Hematopoietic multipotent progenitor cell treated with erythropoietin and hydrocortisone succinate and interleukin-3 and kit ligand, for 8 days (in vitro differentiated cells): ENCODE results near the gene NPFF.
"Not testable (repeated sequence)": the region's sequence is repeated elsewhere in the genome, so short reads cannot be mapped to it uniquely, and the experiment has no call there.

Experiments used
- DNase-seq: peaks from one replicate; pipeline ENCODE4 v3.0.0-alpha.2; 2015

Gene NPFF

GRCh38 chr12:53506881-53507602 lies at the start of gene NPFF:
Gene NPFF, minus strand, starts transcription at chr12:53507484. Its CDS starts 10 bp downstream, at chr12:53507474.
- no peak for DNase-seq

- DNase-seq = no peak
Observed at GRCh38 chr12:53552361-53553327, 45.4 kb upstream of the NPFF start.

GRCh38 chr12:53551889-53552291 lies 44.6 kb upstream of the NPFF start:
- no peak for DNase-seq

GRCh38 chr12:53550595-53550994 lies 43.3 kb upstream of the NPFF start:
- no peak for DNase-seq

- DNase-seq = not testable (repeated sequence)
Observed at GRCh38 chr12:53550131-53550530, 42.8 kb upstream of the NPFF start.

- DNase-seq = not testable (repeated sequence)
Observed at GRCh38 chr12:53548354-53548753, 41.1 kb upstream of the NPFF start.

GRCh38 chr12:53543539-53543938 lies 36.3 kb upstream of the NPFF start:
- DNase-seq = peak; percentile 73

- DNase-seq = no peak
Observed at GRCh38 chr12:53539526-53539925, 32.2 kb upstream of the NPFF start.

- DNase-seq = no peak
Observed at GRCh38 chr12:53538209-53538689, 31.0 kb upstream of the NPFF start.

- no peak for DNase-seq
Observed at GRCh38 chr12:53536962-53537361, 29.7 kb upstream of the NPFF start.

GRCh38 chr12:53533471-53533870 lies 26.2 kb upstream of the NPFF start:
- no peak for DNase-seq

- DNase-seq = no peak
Observed at GRCh38 chr12:53532524-53533445, 25.5 kb upstream of the NPFF start.

- DNase-seq = no peak
Observed at GRCh38 chr12:53532021-53532420, 24.7 kb upstream of the NPFF start.

GRCh38 chr12:53530920-53531319 lies 23.6 kb upstream of the NPFF start:
- no peak for DNase-seq

GRCh38 chr12:53530061-53530460 lies 22.8 kb upstream of the NPFF start:
- DNase-seq = no peak

GRCh38 chr12:53524476-53524875 lies 17.2 kb upstream of the NPFF start:
- no peak for DNase-seq

GRCh38 chr12:53523131-53523530 lies 15.8 kb upstream of the NPFF start:
- no peak for DNase-seq

- DNase-seq = no peak
Observed at GRCh38 chr12:53518381-53518780, 11.1 kb upstream of the NPFF start.

- no peak for DNase-seq
Observed at GRCh38 chr12:53516758-53517455, 9.6 kb upstream of the NPFF start.

GRCh38 chr12:53515291-53515680 lies 8.0 kb upstream of the NPFF start:
- no peak for DNase-seq

GRCh38 chr12:53514628-53515290 lies 7.5 kb upstream of the NPFF start:
- DNase-seq = no peak
